ENCODE measurements around the gene OSBPL2. TPM values are rescaled to one million over a fixed set of nuclear protein-coding genes. Genes with fewer than 3 reads are reported as not detected.

OSBPL2 gene
- total RNA-seq, 1 donor from 2014 or later = 28.4 TPM

DNA sequence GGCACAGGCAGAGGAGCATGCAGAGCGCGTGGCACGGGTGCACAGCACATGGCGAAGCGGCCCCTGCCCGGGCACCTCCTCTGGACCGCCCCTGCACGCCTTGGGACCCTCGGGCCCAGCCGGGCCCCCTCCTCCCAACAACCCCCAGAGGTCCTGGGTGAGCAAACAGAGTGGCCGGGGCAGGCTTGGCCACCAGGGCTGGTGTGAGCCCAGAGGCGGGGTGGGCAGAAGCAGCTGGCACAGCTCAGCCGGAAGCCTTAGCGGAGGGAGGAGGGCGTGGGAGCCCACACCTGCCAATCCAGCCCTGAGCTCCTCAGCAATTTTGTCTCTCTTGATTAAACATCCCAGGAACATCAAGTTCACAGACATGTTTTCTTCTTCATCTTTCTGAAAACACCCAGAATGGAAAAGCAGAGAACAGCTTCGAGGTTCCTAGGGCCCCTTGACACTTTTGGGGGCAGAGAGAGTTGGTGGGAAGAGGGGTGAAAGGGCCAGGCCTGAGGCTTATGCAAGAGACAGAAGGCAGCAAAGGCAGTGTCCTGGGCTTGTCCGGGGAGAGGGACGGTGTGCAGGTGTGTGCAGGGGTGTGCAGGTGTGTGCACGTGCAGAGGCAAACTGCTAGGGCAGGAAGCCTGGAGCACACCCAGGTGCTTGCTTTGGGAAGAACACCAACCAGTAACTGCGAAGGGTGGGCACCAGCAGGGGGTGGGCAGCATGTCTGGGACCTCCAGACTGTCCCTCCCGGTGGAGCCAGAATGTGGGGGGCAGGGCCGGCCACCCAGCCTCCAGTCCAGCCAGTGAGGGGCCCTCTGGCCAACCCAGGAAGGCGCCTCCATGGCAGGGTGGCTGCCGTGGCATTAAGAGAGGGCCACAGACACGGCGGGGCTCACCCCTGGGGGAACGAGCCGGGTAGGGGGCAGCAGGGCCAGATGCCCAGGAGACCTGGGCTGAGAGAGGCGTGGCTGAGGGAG lies 23.0 kb upstream of the OSBPL2 start:
- Histone ChIP-seq H4K20me1 (ENCODE audit: low read depth) (peaks cover 26% of the 10 kb centered on the region), H3K27me3 (peaks cover 55% of the 10 kb centered on the region), H3K4me3 (no peak overlapping the region), H3K4me1 (peaks cover 18% of the 10 kb centered on the region), H3K9ac (no peak overlapping the region), H3K36me3 (no peaks in the 10 kb centered on the region), H2AFZ (replicated peaks) (no peak overlapping the region), H3F3A (ENCODE audit: low read depth) (peaks cover 14% of the 10 kb centered on the region), H3K27ac (no peak overlapping the region), H3K9me3 (ENCODE audit: low read depth) (no peaks in the 10 kb centered on the region), H3K4me2 (no peak overlapping the region), H3K79me2 (ENCODE audit: low read depth) (no peaks in the 10 kb centered on the region)
- peaks cover 26% of the 10 kb centered on the region for H3K27me3 Mint-ChIP-seq (ENCODE audit: insufficient read depth, low read depth)
- DNase-seq (ENCODE audit: low spot score) = no peak
- H3K27ac Mint-ChIP-seq = no peak overlapping the region
- peaks cover 11% of the 10 kb centered on the region for H3K4me1 Mint-ChIP-seq
- H3K36me3 Mint-ChIP-seq = no peaks in the 10 kb centered on the region
- TF ChIP-seq, protein P1, sequence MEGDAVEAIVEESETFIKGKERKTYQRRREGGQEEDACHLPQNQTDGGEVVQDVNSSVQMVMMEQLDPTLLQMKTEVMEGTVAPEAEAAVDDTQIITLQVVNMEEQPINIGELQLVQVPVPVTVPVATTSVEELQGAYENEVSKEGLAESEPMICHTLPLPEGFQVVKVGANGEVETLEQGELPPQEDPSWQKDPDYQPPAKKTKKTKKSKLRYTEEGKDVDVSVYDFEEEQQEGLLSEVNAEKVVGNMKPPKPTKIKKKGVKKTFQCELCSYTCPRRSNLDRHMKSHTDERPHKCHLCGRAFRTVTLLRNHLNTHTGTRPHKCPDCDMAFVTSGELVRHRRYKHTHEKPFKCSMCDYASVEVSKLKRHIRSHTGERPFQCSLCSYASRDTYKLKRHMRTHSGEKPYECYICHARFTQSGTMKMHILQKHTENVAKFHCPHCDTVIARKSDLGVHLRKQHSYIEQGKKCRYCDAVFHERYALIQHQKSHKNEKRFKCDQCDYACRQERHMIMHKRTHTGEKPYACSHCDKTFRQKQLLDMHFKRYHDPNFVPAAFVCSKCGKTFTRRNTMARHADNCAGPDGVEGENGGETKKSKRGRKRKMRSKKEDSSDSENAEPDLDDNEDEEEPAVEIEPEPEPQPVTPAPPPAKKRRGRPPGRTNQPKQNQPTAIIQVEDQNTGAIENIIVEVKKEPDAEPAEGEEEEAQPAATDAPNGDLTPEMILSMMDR (IDR thresholded peaks at IDR 0.05) = no peak
- TF ChIP-seq EZH2 (IDR thresholded peaks at IDR 0.05) (no peak), EZH2phosphoT487 (IDR thresholded peaks at IDR 0.05) (no peak)
- no peak overlapping the region for H3K4me3 Mint-ChIP-seq
- no peaks in the 10 kb centered on the region for H3K9me3 Mint-ChIP-seq

DNA sequence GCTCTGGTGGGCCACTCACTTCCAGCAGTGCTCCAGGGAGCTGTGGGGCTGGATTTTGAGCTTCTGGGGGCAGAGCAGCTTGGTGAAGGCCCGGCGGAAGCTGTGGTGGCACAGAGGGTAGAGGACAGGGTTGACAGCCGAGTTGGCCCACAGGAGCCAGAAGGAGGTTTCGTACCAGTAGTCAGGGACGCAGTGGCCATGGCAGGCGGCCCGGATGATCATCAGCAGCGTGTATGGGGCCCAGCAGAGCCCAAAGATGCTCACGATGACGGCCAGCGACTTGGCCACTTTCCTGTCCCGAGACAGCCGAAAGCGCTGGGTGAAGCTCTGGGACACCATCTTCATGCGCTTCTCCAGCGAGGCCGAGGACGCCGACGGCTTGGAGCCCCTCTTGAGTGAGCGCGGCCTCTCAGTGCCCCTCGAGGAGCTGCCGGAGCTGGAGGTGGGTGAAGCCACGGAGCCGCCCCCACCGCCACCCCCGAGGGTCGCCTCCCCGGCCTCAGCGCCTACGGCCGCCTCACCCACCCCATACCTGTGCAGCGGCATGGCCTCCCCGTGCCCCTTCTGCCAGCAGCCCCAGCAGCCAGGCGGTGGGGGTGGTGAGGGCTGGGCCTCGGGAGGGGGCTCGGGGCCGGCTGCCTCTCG lies 22.2 kb upstream of the OSBPL2 start:
- no peak for DNase-seq (ENCODE audit: low spot score)
- Histone ChIP-seq H2AFZ (replicated peaks) (no peak overlapping the region), H3K79me2 (ENCODE audit: low read depth) (no peaks in the 10 kb centered on the region), H3F3A (ENCODE audit: low read depth) (peaks cover 22% of the 10 kb centered on the region), H4K20me1 (ENCODE audit: low read depth) (peaks cover 34% of the 10 kb centered on the region), H3K4me3 (no peak overlapping the region), H3K4me2 (no peak overlapping the region), H3K27me3 (peaks cover 64% of the 10 kb centered on the region), H3K27ac (no peak overlapping the region), H3K9ac (no peak overlapping the region), H3K36me3 (no peaks in the 10 kb centered on the region), H3K4me1 (peaks cover 26% of the 10 kb centered on the region), H3K9me3 (ENCODE audit: low read depth) (no peaks in the 10 kb centered on the region)
- Mint-ChIP-seq H3K36me3 (no peaks in the 10 kb centered on the region), H3K27ac (no peak overlapping the region), H3K4me1 (peaks cover 13% of the 10 kb centered on the region), H3K9me3 (no peaks in the 10 kb centered on the region), H3K4me3 (no peak overlapping the region), H3K27me3 (ENCODE audit: insufficient read depth, low read depth) (peaks cover 30% of the 10 kb centered on the region)
- TF ChIP-seq EZH2 (IDR thresholded peaks at IDR 0.05) = no peak
- no peak for TF ChIP-seq EZH2phosphoT487 (IDR thresholded peaks at IDR 0.05)
- TF ChIP-seq, protein P1 (IDR thresholded peaks at IDR 0.05) = no peak

DNA sequence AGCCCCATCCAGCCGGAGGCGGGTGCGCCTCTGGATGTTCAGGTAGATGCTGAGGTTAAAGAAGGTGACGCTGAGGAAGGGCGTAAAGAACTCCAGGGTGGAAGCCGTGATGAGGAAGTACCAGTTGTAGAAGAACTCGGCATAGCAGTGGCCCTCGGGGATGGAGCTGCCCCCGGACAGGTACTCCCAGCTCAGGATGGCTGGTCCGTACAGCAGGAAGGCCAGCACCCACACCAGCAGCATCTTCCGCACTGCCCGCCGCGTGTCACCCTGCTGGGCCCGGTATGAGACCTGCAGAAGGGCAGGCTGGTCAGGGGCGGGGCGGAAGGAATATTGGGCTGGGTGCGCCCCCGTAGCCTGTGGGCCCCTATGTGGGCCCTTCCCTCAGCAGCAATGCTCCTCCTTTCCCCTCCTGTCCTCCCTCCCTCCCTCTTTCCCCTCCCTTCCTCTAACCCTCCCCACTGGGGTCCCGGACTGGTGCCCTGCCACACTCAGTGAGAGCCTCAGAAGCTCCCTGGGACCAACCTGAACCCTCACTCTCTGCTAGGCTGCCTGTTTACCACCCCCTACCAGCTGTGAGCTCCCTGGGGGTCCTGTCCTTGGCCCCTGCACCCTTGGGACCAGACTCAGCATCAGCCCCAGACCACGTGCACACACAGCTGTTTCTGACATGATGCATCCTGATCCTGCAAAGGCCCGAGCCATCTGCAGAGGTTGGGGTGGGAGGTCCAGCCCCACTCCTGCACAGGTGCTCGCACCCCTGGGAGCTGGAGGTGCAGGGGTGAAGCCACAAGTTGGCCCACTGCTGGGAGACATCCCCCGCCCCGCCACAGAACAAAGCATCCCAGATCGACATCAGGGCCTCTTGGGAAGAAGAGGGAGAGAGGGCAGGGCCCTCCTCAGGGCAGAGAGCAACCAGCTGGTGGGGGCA lies 21.4 kb upstream of the OSBPL2 start:
- Histone ChIP-seq H3F3A (ENCODE audit: low read depth) (peaks cover 22% of the 10 kb centered on the region), H3K4me2 (no peak overlapping the region), H3K27me3 (peaks cover 71% of the 10 kb centered on the region), H3K9me3 (ENCODE audit: low read depth) (no peaks in the 10 kb centered on the region), H3K79me2 (ENCODE audit: low read depth) (no peaks in the 10 kb centered on the region), H3K36me3 (no peaks in the 10 kb centered on the region), H3K4me1 (peaks cover 31% of the 10 kb centered on the region), H2AFZ (replicated peaks) (no peak overlapping the region), H3K9ac (no peak overlapping the region), H3K4me3 (no peak overlapping the region), H4K20me1 (ENCODE audit: low read depth) (peaks cover 42% of the 10 kb centered on the region), H3K27ac (no peak overlapping the region)
- Mint-ChIP-seq H3K27ac (no peak overlapping the region), H3K36me3 (no peaks in the 10 kb centered on the region), H3K27me3 (ENCODE audit: insufficient read depth, low read depth) (peaks cover 35% of the 10 kb centered on the region), H3K9me3 (no peaks in the 10 kb centered on the region), H3K4me1 (peaks cover 14% of the 10 kb centered on the region), H3K4me3 (no peak overlapping the region)
- DNase-seq (ENCODE audit: low spot score) = no peak
- no peak for TF ChIP-seq EZH2 (IDR thresholded peaks at IDR 0.05)
- no peak for TF ChIP-seq EZH2phosphoT487 (IDR thresholded peaks at IDR 0.05)
- TF ChIP-seq, protein P1 (IDR thresholded peaks at IDR 0.05) = no peak

Data from neural progenitor cell (in vitro differentiated cells).